Measurements from ENCODE around the gene CACNA1C. TPM values are rescaled to one million over a fixed set of nuclear protein-coding genes. Genes with fewer than 3 reads are reported as not detected.

The CACNA1C gene
- total RNA-seq, 1 donor from 2014 or later = 1.6 TPM

- H3K36me3 Mint-ChIP-seq (ENCODE audit: low read depth) = no peaks in the 10 kb centered on the region
- no peaks in the 10 kb centered on the region for H3K27me3 Mint-ChIP-seq (ENCODE audit: low read depth)
- no peak overlapping the region for H3K4me3 Mint-ChIP-seq
- no peaks in the 10 kb centered on the region for H3K9me3 Mint-ChIP-seq
- TF ChIP-seq, protein P1, sequence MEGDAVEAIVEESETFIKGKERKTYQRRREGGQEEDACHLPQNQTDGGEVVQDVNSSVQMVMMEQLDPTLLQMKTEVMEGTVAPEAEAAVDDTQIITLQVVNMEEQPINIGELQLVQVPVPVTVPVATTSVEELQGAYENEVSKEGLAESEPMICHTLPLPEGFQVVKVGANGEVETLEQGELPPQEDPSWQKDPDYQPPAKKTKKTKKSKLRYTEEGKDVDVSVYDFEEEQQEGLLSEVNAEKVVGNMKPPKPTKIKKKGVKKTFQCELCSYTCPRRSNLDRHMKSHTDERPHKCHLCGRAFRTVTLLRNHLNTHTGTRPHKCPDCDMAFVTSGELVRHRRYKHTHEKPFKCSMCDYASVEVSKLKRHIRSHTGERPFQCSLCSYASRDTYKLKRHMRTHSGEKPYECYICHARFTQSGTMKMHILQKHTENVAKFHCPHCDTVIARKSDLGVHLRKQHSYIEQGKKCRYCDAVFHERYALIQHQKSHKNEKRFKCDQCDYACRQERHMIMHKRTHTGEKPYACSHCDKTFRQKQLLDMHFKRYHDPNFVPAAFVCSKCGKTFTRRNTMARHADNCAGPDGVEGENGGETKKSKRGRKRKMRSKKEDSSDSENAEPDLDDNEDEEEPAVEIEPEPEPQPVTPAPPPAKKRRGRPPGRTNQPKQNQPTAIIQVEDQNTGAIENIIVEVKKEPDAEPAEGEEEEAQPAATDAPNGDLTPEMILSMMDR (conservative IDR thresholded peaks at IDR 0.05) = no peak
- H3K4me1 Mint-ChIP-seq = no peaks in the 10 kb centered on the region
- H3K27ac Mint-ChIP-seq (ENCODE audit: unreplicated experiment) = no peak overlapping the region
- DNase-seq (ENCODE audit: low read depth, low spot score) = no peak
Observed at GRCh38 chr12:2666411-2666810, 613.6 kb downstream of the CACNA1C start.

DNA sequence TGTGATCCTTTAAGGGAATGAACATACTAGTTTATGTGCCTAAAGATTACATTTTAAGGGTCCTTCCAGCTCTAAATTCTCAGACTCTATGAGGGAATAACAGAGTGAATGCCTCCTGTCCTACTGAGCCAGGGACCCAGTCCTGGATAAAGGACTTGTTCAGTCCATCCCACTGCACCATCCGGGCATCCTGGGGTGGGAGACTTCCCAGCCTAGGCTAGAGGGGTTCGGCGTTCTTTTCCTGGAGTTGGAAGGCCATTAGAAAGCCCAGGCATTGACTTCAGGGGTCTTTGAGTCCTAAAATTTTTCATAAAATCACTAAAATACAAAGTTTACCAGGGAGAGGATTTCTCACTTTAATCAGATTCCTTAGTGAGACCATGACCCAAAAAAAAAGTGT, 614.1 kb downstream of the CACNA1C start:
- H3K4me3 Mint-ChIP-seq = no peak overlapping the region
- H3K4me1 Mint-ChIP-seq = no peaks in the 10 kb centered on the region
- DNase-seq (ENCODE audit: low read depth, low spot score) = no peak
- H3K9me3 Mint-ChIP-seq = no peaks in the 10 kb centered on the region
- H3K36me3 Mint-ChIP-seq (ENCODE audit: low read depth) = no peaks in the 10 kb centered on the region
- no peaks in the 10 kb centered on the region for H3K27me3 Mint-ChIP-seq (ENCODE audit: low read depth)
- H3K27ac Mint-ChIP-seq (ENCODE audit: unreplicated experiment) = no peak overlapping the region
- TF ChIP-seq, protein P1 (conservative IDR thresholded peaks at IDR 0.05) = no peak

DNA sequence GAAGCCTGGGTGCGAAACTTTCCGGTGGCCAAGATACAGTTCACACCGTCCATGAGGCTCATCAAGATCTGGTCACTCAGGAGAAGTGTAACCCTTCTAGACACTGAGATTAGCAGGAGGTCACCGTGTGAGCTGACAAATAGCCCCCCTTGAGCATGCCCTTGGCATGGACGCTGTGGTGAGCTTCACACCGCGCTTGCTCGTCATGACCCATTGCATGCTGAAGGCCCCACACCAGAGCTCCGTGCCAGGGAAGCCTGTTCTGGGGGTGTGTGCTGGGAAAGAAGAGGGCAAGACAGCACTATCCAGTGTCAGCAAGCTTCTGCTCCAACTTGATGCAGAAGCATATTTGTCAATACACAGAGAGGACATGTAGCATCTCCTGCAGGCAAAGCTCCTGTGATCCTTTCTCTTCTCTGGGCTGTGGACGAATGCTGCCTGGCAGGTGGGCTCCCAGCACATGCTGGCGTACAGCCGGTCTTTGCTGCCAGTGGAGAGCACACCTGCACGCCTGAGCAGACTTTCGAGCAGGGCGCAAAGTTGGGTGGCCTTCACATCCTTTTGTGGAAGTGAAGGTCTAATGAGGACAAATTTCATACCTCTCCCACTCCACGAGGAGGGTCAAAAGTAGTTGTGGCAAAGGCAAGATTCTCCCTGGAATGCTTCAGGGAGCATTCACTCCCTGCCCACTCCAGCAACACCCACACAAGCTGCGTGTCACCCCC, 615.1 kb downstream of the CACNA1C start:
- Mint-ChIP-seq H3K4me1 (no peaks in the 10 kb centered on the region), H3K4me3 (no peak overlapping the region), H3K9me3 (no peaks in the 10 kb centered on the region), H3K36me3 (ENCODE audit: low read depth) (no peaks in the 10 kb centered on the region), H3K27ac (ENCODE audit: unreplicated experiment) (no peak overlapping the region), H3K27me3 (ENCODE audit: low read depth) (no peaks in the 10 kb centered on the region)
- no peak for DNase-seq (ENCODE audit: low read depth, low spot score)
- TF ChIP-seq, protein P1 (conservative IDR thresholded peaks at IDR 0.05) = no peak

DNA sequence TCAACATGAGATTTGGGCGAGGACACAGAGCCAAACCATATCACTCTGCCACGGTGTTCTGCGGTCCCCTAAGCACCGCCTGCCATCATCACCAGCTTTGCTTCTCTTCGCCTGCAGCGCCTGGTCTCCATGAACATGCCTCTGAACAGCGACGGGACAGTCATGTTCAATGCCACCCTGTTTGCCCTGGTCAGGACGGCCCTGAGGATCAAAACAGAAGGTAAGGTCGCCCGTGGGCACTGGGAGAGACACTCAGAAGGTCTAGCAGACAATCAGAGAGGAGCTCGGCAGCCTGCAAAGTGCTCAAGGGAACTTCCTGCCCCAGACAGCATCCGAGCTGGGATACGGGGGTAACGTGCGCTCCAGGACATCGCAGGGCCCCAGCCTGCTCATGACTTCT, 616.0 kb downstream of the CACNA1C start:
- H3K4me1 Mint-ChIP-seq = no peaks in the 10 kb centered on the region
- no peak for DNase-seq (ENCODE audit: low read depth, low spot score)
- H3K27me3 Mint-ChIP-seq (ENCODE audit: low read depth) = no peaks in the 10 kb centered on the region
- TF ChIP-seq, protein P1 (conservative IDR thresholded peaks at IDR 0.05) = no peak
- H3K4me3 Mint-ChIP-seq = no peak overlapping the region
- no peaks in the 10 kb centered on the region for H3K36me3 Mint-ChIP-seq (ENCODE audit: low read depth)
- H3K9me3 Mint-ChIP-seq = no peaks in the 10 kb centered on the region
- no peak overlapping the region for H3K27ac Mint-ChIP-seq (ENCODE audit: unreplicated experiment)

DNA sequence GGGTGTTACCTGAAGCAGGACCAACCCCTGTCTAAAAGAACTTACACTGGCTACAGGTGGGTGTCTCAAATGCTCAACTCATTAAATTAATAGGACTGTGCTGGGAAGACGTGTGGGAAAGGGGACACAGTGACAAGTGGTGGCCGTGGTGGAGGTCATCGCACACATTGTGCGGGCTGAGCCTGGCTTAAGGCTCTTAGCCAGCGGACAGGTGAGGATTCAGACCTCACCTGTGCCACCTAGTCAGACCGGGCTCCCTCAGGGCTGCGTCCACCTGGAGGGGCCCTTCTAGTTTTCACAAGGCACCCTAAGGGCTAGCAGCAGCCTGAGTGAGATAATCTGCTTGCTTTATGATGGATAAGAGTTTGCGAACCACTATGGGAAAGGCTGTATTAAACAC, 616.8 kb downstream of the CACNA1C start:
- TF ChIP-seq, protein P1 (conservative IDR thresholded peaks at IDR 0.05) = no peak
- H3K27me3 Mint-ChIP-seq (ENCODE audit: low read depth) = no peaks in the 10 kb centered on the region
- no peak overlapping the region for H3K4me3 Mint-ChIP-seq
- no peak for DNase-seq (ENCODE audit: low read depth, low spot score)
- H3K9me3 Mint-ChIP-seq = no peaks in the 10 kb centered on the region
- no peak overlapping the region for H3K27ac Mint-ChIP-seq (ENCODE audit: unreplicated experiment)
- H3K36me3 Mint-ChIP-seq (ENCODE audit: low read depth) = no peaks in the 10 kb centered on the region
- H3K4me1 Mint-ChIP-seq = no peaks in the 10 kb centered on the region
